Inflammatory macrophage treated with lipopolysaccharide for 1 hour (primary cell): ENCODE data around the gene MYO7A.

Experiments used
- DNase-seq, 2 donors: peaks; one replicate each; pipeline ENCODE4 v3.0.0-alpha.2; 2020 to 2022

Gene MYO7A

DNA sequence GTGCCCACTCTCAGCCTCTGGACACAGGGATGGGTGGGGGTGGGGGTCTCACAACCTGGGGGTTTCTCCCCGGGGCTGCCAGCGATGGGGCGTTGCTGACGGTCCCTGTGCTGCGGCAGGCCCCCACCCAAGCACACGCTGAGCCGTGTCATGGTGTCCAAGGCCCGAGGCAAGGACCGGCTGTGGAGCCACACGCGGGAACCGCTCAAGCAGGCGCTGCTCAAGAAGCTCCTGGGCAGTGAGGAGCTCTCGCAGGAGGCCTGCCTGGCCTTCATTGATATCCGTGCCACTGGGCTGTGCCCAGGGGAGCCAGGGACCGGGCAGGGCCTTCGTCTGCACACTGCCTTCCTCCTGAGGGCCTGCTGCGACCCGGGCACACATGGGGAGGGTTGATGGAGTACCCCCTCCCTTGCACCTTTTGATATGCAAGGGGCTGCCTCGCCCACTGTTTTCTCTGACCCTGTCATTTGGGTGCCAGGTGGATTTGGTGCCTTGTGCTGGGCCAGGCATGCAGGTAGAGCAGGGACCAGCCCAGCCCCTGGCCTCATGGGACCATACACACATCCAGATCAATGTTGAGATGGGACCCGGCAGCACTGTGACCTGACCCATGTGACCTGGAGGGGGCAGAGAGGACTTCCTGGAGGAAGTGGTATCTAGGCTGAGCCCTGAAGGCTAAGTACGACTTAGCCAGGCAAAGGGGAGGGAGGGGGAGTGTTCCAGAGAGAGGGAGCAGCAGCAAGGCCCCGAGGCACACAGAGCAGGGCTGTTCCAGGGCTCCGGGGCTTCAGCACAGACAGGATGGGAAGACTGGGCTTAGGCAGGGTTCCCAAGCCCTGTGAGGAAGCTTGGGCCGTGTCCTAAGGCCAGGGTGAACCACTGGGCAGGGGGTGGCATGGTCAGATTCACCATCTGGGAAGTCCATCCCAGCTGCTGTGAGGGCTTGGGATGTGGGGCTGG is 75.2 kb downstream of the MYO7A start:
- DNase-seq: no peak

GRCh38 chr11:77203901-77204753 is 76.1 kb downstream of the MYO7A start:
- no peak for DNase-seq

DNA sequence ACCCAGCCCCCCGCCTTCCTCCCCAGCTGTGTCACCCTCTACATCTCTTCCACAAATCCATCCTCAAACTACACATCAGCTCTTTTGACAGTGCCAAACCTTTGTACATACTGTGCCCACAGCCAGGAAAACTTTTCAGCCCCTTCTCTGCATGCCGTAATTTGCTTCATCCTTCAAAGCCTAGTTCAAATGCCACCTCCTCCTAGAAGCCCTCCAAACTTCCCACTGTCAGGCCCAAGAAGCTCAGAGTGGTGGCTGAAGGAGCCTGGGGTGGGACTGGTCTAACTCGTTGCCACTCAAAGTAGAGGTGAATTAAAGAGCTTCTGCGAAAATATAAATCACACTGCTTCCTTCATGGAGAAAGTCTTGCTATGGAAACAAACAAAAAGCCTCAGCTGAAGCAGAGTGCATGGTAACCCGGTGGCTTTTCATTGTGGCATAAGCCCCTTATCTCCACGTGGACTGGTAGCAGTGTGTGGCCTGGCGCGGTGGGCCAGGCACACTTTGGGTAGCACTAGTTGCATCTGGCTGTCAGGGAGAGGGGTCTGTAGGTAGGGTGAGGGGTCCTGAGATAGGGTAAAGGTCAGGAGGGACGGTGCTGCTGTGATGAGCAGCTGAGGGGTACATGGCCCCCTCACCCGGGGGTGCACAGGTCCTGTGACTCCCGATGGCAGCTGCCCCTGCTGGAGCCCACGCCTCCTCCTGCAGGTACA is 76.9 kb downstream of the MYO7A start:
- no peak for DNase-seq

DNA sequence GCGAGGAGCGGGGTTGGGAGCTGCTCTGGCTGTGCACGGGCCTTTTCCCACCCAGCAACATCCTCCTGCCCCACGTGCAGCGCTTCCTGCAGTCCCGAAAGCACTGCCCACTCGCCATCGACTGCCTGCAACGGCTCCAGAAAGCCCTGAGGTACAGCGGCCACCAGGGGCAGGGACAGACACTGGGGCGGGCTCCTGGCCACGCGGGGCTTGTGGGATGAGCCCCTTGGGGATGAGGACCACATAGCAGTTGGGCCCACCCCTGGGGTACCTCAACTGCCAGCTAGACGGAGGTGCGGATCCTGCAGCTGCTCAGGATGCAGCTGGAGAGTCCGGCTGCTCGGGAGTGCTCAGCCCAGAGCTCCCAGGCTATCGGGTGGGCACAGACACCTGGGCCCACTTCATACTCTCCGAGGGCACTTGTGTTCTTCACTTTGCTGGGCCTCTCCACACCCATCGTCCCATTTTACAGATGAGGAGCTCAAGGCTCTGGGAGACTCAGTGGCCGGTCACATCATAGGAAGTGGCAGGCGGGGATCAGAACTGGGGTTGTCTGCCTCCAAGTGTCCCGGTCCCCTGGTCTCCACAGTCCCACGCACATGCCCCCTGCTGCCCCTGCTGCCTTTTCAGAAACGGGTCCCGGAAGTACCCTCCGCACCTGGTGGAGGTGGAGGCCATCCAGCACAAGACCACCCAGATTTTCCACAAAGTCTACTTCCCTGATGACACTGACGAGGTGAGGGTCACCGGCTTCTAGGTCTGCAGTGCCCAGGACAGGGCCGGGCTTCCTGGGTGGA is 77.6 kb downstream of the MYO7A start:
- DNase-seq: no peak

GRCh38 chr11:77206264-77207018 is 78.4 kb downstream of the MYO7A start:
- DNase-seq: no peak

- DNase-seq: no peak
Measured at GRCh38 chr11:77207019-77207485, 79.0 kb downstream of the MYO7A start.

DNA sequence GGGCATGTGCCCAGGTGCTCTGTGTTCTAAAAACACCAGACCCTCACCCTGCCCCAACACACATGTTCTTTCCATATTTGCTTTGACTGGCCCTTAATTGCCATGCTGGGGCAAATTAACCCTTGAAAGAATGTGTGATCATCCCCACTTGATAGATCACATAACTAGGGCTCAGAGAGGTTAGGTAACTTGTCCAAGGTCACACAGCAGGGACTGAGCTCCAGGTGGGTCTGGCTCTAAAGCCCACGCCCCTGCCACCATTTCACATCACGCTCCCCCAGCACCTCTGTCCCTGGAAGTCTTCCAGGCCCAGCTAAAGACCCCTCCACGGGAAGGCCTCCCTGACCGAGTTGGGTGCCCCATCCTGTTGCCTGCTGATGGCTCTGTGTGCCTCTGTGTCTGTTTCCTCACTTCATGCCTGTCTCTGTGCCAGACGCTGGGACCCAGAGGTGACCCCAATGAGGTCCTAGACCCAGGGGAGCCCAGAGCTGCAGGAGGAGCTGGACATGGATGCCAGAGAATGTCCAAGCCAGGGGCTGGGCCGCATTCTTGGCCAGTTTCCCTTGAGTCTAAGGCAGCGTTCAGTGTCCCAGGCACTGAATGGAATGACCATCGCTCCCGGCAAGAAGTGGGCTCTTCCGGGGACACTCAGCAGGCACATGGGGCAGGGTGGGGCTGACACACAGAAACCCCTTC is 79.7 kb downstream of the MYO7A start:
- no peak for DNase-seq

DNA sequence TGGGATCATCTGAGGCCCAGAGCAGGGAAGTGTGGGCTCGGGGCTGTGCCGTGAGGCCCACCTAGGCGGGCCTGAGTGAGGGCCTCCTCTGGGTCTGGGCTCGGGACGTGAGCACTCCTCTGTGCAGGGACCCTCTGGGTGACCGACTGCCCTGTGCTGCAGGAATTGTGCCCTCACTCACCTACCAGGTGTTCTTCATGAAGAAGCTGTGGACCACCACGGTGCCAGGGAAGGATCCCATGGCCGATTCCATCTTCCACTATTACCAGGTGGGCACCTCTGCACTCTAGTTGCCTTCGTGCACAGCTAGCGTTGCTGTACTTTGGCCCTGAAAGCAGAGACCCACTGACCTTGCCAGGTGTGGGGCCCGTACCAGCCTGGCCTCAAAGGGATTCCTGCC is 80.5 kb downstream of the MYO7A start:
- DNase-seq: no peak

DNA sequence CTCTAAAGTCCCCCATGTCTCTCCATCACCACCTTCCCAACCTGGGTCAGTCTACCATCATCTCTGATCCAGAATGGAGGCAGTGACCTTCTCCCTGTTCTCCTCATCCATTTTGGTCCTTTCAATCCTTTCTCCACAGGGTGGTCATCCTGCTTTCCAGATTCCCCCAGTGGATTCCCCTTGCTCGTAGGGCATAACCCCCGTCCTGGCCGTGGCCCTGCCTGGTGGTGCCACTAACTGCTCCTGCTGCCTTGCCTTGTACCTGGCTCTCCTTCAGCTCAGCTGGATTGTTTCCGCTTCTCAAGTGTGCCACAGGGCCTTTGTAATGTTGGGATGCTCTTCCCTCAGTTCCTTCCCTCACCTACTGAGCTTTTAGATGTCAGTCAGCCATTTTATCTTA is 81.6 kb downstream of the MYO7A start:
- no peak for DNase-seq

- DNase-seq: no peak
Measured at GRCh38 chr11:77211040-77211451, 83.0 kb downstream of the MYO7A start.

- DNase-seq: no peak
Measured at GRCh38 chr11:77211594-77212251, 83.7 kb downstream of the MYO7A start.

DNA sequence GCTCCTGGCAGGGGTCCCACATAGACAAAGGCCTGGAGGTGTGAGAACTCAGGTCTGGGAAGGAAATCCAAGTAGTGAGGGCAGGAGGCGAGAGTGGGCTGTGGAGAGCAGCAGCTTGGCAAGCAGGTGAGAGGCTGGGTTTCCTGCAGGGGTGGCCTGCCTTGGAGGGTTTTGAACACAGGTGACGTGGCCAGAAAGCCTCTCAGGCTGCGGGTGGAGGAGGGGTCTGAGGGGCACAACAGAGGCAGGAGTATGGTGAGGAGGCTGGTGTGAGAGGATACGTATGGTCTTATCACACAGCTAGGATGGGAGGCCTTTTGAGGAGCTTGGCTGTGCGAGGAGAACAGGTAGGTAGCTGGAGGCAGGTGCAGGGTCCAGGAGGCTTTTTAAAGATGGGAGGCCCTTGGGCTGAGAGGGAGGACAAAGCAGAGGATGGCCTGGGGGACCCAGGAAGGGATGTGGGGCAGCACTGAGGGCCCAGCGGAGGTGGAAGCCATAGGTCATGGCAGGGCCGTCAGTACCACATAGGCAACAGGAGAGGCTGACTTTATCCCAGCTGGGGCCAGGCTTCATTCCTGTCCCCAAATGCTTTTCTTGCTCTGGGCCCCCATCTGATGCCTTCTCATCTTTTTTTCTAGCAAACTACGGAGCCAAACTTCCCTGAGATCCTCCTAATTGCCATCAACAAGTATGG is 84.4 kb downstream of the MYO7A start:
- DNase-seq: no peak

DNA sequence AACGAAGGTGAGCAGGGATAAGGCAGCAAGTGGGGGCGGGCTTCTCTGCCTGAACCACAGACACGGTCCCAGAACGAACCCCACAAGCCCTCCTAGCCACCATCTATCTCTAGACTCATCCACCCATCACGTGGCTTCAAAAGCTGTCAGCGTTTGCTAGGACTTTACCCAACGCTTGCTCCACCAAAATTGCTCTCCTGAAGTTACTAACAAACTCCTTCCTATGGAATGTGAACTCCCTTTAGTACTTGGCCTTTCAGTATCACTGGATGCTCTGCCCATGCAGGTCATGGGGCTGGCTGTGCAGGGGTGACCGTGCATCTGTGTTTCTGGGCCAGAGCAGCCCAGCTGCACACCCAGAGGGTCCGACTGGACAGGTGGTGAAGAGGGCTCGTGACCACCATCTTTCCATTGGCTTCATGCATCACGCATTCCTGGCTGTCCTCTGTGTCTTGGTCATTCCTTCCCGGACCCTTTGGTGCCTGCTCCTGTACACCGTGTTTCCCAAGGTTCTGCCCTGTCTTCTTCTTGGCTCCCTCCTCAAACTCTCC is 85.1 kb downstream of the MYO7A start:
- no peak for DNase-seq

GRCh38 chr11:77213589-77214428 is 85.8 kb downstream of the MYO7A start:
- no peak for DNase-seq

DNA sequence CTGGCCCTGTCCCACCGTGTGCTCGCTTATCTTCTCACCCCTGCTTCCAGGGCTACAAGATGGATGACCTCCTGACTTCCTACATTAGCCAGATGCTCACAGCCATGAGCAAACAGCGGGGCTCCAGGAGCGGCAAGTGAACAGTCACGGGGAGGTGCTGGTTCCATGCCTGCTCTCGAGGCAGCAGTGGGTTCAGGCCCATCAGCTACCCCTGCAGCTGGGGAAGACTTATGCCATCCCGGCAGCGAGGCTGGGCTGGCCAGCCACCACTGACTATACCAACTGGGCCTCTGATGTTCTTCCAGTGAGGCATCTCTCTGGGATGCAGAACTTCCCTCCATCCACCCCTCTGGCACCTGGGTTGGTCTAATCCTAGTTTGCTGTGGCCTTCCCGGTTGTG is 86.5 kb downstream of the MYO7A start:
- DNase-seq: no peak

- no peak for DNase-seq
Measured at GRCh38 chr11:77215106-77215505, 87.1 kb downstream of the MYO7A start.

DNA sequence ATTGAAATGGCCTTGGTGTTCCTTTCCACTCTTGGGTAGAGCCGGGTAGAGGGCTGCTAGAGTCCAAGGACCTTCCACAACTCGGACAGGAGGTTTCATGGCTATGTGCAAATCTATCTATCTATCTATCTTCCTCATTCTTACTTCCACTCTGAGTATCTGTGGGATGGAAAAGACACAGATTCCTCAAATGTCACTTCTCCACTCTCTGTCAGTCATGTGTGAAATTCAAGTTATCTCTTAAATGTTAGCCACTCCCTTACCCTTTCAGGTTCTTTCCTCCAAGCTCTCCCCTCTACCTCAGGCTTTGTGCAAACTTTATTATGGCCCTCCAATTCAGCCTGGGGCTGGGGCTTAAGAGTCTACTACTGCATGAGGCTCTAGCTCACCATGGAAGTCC is 89.1 kb downstream of the MYO7A start:
- DNase-seq: peak in 1 of 2 donors; percentile 7

DNA sequence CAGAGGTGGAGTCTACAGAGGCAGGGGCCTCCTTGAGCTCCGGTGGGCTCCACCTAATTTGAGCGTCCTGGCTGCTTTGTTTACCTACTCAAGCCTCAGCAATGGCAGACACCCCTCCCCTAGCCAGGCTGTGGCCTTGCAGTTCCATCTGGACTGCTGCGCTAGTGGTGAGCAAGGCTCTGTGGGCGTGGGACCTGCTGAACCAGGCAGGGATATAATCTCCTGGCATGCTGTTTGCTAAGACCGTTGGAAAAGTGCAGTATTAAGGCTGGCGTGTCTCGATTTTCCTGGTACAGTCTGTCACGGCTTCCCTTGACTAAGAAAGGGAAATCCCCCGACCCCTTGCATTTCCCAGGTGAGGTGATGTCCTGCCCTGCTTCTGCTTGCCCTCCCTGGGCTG is 95.8 kb downstream of the MYO7A start:
- no peak for DNase-seq
